Glomerular visceral epithelial cell (primary cell): ENCODE data around the gene CDV3.

Experiments
- DNase-seq: peaks from one replicate; pipeline ENCODE4 v3.0.0-alpha.2; 2016; ENCODE audit errors: extremely low spot score

CDV3 gene

DNA sequence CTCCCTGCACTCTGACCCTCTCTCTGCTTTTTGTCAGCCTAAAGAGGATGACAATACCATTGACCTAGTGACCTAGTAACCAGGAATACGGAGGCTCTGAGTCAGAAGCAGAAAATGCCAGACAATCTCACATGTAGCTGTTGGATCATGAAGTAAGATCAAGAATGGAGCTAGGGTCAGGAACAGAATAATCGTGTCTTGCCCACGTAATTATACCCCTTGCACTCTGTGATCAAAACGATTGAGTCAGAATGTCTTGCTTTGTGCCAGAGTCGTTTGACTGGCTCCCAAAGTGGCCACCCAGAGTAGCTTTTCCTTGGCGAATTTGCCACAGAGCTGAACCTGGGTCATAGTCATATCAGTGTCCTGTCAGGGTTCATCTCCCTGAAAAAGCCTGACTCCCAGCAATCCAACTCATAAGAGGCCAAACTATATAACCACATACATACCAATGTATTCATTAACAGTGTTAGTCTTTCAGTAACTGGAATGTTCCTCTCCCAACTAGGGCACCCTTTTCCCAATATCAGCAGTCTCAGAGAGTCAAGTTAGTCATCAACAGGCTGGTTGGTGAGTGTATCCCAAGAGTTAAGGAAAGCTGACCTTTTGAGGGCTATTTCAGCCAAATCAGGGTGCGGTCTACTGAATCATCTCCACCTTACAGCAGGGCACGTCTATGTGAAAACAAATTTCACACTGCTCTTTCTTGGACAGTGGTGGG, 5.0 kb upstream of the CDV3 start:
- DNase-seq: peak; percentile 95

DNA sequence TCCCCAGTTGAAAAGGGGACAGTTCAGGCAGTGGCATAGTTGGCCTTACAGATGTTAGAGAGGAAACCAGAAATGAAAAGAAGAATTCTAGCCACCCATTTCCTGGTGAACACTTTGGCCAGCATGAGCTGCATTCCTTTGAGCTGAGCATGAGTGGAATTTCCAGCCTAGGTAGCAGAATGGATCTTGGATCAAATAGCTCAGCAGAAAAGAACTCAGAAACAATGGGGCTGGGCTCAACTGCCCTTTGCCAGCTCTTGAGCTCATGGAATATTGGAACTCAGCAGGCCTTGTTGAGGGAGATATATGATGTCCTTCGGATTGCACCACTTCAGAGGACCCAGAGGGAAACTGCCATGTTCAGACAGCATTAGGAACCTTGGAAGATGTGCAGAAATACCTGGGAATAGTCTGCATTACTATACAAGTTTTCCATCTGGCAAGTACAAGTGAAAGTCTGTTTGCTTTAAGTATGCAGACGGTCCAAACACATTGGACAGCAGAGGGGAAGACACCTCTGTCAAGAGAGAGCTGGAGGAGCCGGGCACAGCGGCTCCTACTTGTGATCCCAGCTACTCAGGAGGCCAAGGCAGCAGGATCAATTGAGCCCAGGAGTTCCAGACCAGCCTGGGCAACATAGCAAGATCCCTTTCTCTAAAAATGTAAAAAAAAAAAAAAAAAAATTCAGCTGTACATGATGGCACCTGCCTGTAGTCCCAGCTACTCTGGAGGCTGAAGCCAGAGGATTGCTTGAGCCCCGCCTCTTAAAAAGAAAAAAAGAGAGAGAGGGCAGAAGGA, 3.1 kb upstream of the CDV3 start:
- peak; percentile 90 for DNase-seq

DNA sequence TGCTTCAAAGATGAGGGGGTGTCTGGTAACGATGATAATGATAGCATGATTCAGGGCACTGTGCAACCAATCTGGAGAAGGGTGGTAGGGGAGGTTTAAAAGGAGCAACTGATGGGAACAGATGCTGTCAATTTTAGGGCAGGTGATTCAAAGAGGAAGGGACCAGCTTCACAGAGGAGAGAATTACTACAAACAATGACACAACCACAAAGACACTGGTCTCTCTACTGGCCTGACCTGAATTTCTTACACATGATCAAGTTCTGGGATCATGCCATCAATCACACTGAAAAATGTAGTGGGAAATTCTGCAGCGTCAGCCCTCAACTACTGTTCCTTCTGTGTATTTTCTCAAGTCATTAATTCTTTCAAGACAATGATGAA, 2.6 kb upstream of the CDV3 start:
- peak; percentile 75 for DNase-seq

DNA sequence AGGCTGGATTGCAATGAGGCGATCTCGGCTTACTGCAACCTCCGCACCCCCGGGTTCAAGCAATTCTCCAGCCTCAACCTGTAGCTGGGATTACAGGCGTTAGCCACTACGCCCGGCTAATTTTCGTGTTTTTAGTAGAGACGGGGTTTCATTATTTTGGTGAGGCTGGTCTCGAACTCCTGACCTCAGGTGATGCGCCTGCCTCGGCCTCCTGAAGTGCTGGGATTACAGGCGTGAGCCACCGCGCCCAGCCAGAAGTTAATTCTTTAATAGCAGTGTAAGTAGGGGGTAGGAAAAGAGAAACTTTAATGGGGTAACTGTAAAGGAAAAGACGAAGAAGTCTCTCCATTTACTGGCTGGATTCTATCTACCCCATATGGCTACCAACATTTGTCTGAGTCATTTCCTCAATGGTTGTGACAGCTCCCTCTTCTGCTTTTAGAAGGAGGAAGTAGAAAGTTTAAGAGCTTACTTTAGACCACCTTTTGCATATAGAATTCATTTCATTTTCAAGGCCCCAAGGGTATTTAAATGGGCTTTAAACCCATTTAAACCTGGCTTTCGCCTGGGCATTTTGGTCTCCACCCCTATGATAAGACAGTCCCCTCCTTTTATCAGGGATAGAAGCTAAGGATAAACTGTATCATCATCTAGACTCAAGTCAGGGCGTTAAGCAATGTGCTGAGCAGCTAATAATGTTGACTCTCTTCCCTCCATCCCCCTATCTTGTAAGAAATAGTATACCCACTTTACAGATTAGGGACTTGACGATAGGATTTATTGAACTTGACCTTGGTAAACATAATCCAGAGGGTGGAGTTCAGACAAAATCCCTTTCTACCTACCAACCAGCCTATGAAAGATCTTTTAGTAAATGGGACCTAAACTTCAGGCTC, 1.1 kb upstream of the CDV3 start:
- peak; percentile 35 for DNase-seq

DNA sequence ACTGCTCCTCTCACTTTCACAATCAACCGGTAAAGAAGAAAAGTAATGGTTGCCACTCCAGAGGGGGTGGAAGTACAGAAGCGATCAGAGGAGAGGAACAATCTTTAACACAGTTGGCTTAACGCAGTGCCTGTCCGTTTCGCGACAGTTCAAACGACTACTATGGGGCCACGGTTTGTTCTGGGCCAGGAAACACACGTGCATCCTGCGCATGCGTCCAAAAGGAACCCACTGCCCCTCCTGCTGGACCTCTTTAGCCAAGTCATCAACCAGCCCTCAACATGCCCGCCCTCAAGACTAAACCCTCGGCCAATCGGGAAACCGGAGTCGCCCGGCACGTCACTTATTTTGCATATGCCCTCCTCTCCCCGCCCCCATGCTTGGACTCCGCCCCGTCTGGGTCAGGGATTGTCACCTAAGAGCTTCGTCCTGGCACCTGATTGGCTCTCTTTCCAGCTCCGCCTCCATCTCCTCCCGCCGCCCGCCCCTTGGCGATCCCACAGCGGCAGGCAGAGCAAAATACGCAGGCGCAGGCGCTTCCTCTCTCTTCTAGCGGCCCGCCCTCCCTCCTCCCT, 345 bp upstream of the CDV3 start:
- peak; percentile 100 for DNase-seq

DNA sequence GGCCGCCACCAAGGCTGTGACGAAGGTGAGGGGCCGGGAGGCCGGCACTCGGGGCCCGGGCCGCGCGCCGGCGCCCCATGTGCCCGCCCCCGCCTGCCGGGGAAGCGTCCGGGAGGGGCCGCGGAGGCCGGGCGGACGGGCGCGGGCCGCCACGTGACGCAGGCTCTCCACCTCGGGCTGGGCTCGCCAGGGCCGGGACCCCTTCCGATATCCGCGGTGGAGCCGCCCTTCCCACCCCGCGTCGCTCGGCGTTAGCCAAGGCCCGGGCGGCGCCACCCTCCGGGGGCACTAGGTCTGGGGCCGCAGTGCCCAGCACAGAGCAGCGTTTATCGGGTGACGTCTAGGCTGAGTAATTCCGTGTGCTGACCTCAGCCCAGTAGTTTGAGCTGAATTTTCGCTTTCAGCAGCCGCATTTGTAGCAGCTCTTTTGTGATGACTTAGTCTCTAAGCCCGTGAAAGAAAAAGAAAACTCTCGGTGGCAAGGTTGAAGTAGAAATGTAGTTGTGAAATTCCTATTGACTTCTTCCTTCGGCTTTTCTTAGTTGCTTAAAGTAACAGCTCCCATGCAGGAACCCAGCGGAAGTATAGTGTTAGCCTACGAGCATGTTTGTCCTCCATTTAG, 885 bp downstream of the CDV3 start:
- DNase-seq: peak; percentile 59

DNA sequence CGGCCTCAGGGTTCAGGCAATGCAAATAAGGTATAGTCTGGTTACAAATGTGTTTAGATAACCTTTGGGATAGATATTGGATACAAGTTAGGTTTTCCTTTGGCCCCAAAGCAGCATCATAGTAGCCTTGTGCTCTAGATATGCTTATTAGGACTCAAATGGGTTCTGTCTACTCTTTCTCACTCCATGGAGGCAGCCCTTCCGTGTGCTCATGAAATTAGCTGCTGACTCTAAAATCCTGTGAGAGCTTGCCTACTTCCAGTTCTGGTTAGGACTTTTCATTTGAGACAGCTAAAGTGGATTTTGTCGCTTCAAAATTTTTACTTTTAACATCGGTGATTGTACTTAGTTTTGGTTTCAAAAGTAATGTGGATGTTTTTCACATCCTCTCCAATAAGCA, 1.6 kb downstream of the CDV3 start:
- DNase-seq: no peak

DNA sequence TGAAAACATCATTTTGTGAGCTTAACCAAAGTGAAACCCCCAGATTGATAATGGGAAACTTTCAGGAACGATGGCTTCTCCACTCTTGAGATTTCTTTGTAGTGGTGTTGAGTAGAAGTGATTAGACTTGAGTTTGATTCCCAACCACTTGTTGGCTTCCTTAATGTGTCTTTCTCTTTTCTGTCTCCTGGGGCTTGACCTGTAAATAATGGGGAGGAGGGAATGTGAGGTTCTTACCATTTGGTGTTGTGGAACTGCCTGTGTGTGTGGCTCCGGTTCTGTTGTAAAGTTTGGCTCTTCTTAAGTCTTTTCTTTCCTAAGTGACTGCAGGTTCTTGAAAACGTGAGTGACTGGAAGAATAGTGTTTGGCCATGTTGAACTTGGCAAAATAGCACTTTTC, 2.7 kb downstream of the CDV3 start:
- DNase-seq: no peak

DNA sequence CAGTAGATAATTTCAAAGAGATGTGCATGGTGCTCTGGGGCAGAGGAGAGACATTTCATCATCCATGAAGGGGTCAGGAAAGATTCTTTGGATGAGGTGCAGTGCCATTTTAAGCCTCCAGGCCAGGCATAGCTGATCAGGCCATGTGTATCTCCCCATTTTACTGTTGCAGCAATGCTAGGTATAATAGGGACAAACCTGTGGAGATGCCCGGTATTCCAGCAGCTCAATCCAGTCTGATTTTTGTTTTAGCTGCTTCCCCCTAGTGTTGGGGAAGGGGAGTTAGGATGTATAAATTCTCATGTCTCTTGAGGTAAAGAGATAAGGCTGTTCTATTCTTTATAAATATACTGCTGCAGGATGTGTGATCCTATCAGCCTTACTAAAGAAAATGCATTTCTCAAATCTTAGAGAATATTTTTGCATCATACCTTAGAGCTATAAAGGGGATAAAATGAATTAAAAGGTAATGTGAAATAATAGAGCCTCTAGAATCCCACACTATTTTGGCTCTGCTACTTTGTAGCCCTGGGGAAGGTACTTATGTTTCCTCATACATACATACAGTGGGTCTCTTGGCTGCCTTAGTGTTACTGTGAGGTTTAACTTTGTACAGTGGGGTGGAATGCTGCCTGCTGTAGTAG, 5.2 kb downstream of the CDV3 start:
- peak; percentile 68 for DNase-seq

DNA sequence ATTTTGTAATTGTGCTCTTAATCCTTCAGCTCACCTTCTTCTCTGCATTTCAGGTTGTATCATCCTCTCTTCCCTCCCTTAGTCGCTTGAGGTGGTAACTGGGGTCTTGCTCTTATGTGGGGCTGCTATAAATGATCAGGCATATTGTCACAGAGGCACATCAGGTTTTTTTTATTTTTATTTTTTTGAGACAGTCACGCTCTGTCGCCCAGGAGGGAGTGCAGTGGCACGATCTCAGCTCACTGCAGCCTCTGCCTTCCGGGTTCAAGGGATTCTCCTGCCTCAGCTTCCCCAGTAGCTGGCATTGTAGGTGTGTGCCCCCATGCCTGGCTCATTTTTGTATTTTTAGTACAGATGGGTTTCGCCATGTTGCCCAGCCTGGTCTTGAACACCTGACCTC, 9.9 kb downstream of the CDV3 start:
- DNase-seq: no peak

DNA sequence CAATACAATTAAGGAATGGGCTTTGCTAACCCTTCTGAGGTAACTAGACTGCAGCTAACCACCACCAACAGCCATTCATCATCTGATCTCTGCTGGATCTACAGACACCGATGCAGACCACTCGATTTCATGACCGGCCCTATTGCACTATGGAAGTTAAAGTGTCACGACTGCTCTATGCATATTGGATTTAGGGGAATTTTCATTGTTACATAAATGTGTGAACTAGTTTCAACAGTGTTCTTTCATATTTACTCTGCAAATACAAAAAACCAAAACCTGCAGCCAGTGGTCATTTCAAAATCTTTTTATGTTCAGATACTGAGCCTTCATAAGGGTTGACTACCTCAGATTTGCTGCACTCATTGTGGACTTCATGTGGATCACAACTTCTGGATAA, 14.5 kb downstream of the CDV3 start:
- DNase-seq: no peak

DNA sequence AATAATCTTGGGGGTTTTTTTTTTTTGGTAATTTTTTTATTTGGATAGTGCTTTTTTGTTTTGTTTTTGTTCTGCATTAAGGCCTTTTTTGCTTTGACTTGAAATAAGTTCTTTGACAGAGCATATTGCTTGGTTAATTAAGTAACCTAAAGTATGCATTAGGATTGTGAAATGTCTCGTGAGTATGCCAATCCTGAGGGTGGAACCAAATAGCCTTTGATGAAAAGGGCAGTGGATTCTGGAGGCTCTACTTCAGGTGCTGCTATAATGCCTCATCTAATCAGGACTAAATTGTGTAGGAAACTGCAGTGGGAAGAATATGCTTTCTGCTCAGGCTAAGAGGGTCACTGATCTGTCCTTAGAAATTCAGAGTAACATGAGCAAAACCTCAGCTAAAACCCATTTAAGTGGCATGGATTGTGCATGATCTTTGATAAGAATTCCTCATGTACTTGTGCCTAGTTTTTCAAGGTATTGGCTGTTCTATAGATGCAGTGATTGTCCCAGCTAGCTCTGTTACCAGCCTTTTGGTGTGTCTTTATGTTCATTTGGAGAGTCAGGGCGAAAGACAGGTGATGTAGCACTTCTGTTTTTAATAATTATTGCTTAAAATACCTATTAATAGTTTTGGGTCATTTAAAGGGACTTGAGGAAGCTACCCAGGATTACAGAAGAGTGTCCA, 15.4 kb downstream of the CDV3 start:
- DNase-seq: no peak

DNA sequence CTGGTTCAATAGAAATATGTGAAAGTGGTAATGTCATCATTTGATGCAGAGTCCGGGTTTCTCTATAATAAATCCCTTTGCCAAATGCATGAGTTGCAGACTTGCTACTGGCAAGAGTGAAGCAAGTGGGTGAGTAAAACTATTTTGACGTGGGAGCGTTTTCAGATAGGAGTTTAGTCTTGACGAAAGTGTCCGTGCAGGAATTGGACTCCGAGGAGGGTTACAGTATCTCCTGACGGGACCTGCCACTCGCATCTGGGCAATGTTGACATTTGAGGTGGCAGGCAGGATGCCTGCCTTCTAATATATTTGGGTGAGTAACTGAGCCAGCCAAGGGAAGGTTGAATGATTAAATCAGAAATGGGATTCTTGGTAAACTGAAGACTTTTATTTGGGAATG, 16.0 kb downstream of the CDV3 start:
- DNase-seq: no peak

DNA sequence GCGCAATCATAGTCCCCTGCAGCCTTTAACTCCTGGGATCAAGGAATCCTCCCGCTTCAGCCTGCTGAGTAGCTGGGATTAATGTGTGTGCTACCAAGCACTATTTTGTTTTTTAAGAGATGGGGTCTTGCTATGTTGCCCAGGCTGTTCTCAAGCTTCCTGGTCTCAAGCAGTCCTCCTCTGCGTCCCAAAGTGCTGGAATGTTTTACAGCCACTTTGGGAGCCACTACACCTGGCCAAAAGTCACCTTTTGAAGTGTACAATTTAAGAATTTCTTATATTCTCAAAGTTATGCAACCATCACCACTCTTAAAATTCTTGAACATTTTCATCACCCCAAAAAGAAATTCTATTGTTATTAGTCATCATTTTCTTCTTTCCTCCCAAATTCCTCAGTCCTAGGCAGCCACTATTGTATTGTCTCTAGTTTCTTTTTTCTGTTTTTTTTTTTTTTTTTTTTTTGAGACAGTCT, 17.8 kb downstream of the CDV3 start:
- peak; percentile 46 for DNase-seq

DNA sequence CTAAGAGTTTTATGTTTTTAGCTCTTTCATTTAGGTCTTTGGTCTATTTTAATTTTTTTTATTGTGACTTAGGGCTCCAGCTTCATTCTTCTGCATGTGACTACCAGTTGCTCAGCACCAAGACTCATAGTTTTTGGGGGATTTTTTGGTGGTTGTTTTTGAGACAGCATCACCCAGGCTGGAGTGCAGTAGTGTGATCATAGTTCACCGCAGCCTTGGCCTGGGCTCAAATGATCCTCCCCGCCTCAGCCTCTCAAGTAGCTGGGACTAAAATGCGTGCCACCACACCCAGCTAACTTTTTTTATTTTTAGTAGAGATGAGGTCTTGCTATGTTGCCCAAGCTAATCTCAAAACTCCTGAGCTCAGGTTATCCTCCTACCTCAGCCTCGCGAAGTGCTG, 19.4 kb downstream of the CDV3 start:
- no peak for DNase-seq

DNA sequence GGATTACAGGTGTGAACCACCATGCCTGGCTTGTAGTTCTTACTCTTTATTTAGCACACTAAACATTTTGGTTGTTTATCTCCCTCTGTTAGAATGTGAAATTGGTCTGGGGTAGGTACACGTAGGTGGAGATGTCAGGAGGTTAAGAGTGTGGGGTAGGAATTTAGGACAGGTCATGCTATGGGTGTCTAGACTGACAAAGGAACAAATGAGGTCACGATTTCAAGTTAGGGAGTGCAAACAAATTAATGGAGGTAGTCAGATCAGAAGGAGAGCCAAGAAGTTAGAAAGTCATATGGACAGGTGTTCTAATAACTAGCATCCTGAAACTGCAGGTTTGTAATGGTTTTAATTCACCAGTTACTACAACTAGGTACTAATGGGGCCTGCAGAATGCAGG, 19.8 kb downstream of the CDV3 start:
- DNase-seq: no peak

DNA sequence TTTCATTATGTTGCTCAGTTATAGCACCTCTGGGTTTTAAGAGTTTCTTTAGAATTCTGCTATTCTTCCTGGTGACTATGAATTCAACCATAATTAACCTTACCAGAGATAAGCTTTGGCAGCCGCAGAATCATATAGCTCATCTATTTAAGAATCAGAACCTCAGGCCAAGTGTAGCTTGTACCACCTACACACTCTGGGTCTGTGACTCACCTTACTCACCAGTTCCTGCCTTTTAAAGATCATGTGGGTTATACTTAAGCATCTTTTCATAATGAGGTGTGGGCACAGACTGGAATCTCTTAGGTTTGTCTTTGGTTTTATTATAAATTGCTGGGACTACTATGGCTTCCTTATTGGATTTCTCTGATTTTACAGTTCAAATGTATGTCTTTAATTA, 21.9 kb downstream of the CDV3 start:
- peak; percentile 55 for DNase-seq

DNA sequence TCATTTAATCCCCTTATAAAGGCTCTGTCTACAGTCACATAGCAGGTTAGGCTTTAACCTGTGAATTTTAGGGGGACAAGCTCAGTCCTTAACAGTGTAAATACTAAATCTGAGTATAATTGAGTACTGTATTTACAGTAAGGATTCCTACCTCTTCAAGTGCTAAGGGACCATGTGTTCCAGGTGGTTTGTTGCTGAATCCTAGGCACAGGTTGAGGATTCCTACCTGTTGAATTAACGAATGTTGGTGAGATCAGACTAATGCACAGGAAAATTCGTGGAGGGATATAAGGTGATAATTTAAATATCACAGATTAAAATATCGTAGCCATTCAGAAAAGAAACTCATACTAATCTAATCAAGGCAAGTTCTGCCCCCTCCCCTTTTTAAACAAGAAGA, 24.9 kb downstream of the CDV3 start:
- no peak for DNase-seq

DNA sequence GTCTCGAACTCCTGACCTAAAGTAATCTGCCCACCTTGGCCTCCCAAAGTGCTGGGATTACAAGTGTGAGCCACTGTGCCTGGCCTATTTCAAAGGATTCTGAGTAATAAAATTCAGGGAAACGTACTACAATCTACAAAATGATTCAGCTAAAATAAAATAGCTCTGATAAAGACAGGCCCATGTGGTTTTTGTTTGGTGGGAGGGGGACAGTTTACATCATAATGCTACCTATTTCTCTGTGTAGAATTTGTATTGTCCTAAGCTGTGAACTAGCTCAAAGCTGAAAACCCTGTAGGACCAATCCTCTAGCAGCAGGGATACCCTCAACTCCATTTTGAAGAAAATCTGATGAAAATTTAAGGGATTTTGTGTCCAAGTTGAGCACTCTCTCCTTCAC, 25.8 kb downstream of the CDV3 start:
- DNase-seq: no peak

DNA sequence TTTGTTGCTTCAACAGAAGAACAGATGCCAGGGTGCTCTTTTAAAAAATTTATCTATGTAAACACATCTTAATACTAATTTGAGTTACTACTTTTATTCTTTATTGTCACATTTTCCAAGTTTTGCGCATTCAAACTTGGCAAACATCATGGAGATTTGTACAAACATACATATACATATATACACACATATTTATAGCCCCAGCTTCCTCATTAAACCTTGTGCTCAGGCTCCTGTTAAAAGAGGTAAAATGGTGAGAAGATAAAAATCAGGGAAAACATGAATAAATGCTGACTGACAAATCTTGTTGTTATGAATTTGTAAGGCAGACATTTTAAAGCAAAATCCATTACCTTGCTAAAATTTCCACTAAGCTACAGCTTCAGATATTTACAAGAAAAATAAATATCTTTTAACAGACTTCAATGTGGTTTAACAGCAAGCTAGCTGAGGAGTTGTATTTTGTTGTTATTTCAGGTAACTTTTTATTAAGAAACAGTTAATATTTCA, 27.1 kb downstream of the CDV3 start:
- DNase-seq: no peak
